NCI-H1048 (cell line): ENCODE measurements around the gene NSD2.
"Not testable (repeated sequence)": the region's sequence is repeated elsewhere in the genome, so short reads cannot be mapped to it uniquely, and the experiment has no call there.

Experiments
- DNase-seq: peaks from one replicate; lab custom pipeline; 2025; lab: John Stamatoyannopoulos, UW

The NSD2 gene

GRCh38 chr4:1985780-1986577 is 114.8 kb downstream of the NSD2 start:
- DNase-seq: no peak

GRCh38 chr4:1986578-1987210 is 115.5 kb downstream of the NSD2 start:
- no peak for DNase-seq

- no peak for DNase-seq
These were observed 116.1 kb downstream of the NSD2 start for GRCh38 chr4:1987296-1987695.

- no peak for DNase-seq
These were observed 116.6 kb downstream of the NSD2 start for GRCh38 chr4:1987721-1988326.

- no peak for DNase-seq
These were observed 117.1 kb downstream of the NSD2 start for GRCh38 chr4:1988327-1988724.

GRCh38 chr4:1989533-1990347 is 118.5 kb downstream of the NSD2 start:
- DNase-seq: no peak

DNA sequence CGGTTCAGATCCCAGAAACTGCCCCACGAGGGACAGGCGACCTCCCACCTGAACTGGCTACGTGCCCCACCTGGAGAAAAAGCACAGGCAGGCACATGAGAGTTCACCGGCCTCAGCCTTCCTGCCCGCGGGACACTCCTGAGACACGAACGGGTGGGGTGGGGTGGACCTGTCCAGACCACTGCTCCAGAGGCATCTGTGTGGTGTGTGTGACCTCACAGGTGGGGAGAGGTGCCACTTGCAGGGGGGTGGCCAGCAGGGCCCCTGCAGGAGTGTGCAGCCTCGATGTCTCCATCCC is 119.1 kb downstream of the NSD2 start:
- no peak for DNase-seq

GRCh38 chr4:1990676-1991075 is 119.5 kb downstream of the NSD2 start:
- no peak for DNase-seq

- no peak for DNase-seq
These were observed 119.9 kb downstream of the NSD2 start for GRCh38 chr4:1991087-1991486.

DNA sequence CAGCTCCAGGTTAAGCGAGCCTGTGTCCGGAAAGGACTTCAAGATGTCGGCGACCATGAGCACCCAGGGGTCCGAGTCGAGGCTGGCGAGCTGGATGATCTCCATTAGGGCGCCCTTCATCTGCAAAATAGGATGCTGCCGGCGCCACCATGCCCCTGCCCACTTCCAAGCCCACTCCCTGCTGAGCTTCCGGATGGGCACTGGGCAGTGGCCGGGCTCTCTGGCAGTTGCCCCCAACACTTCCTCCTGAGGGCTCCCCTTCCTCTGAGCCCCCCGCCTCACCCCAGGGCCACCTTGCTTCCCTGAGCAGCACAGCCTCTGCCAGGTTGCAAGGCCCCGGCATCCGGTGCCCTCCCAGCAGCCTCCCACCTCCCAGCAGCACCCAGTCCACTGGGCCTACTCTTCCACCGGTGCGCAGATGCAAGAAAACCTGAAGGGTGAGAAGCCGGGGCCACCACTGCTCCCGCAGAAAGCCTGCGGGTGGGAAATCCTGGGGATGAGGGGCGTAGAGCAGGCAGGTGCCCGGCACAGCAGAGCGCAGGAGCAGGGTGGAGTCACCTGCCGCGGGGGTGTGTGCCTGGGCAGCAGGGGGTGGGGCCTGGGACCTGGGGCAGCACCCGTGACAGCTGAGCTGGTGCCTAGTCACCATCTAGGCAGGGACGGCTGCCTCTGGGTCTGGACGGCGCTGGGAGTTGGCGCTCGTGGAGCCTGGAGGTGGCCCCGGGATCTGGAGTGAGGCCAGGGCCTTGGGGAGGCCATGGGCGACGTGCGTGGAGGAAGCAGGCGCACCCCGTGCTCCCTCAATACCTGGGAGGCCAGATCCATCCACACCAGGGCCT is 120.6 kb downstream of the NSD2 start:
- no peak for DNase-seq

DNA sequence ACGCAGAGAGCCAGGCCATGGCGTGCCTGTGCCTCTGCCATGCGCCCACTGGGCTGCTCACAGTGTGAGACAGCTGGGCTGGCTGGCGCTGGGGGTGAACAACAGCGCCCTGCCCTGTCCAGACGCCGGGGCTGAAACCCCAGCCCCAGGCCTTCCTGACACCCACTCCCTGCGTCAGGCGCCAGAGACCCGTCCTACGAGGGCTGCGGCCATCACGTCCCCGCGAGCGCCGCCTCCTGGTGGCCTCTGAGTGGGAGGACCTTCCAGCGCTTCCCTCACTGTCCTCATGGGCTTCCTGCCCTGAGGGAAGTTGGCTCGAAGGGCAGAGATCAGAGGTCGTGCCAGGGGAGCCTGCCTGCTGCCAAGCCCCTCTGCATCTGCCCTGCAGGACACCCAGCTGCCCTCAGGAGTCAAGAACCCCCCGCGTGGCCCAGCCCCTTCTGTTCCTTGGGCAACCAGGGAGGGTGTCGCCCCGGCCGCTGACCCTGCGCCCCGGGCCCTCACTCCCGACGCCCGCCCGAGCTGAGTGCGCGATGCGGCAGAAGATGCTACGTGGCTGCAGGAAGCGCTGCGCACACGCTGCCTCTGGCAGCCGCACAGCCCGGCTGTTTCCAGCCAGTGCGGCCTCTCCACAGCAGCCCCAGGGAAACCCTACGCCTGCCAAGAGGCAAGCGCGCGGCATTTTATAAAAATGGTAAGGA is 121.4 kb downstream of the NSD2 start:
- DNase-seq: no peak

DNA sequence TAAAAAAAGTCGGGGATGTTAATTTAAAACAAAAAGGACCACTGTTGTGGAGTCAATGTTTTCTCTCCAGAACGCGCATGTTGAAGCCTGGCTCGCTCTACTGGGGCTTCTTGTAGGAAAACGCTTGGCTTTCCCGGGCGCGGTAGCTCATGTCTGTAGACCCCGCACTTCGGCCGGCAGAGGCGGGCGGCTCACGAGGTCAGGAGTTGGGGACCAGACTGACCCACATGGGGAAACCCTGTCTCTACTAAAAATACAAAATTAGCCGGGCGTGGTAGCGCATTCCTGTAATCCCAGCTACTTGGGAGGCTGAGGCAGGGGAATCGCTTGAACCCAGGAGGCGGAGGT is 122.0 kb downstream of the NSD2 start:
- DNase-seq: no peak

- not testable (repeated sequence) for DNase-seq
These were observed 122.7 kb downstream of the NSD2 start for GRCh38 chr4:1993718-1994516.

DNA sequence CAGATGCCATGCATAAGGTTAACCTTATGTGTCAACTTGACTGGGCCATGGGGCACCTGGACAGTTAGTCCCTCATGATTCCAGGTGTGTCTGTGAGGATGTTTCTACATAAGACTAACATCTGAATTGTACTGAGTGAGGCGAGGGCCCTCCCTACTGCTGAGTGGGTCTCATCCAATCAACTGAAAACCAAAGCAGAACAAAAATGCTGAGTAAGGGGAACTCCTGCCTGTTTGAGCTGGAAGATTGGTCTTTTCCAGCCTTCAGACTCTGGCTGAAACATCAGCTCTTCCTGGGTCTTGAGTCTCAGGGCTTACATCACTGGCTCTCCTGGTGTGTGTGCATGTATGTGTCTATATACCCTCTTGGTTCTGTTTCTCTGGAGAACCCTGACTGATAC is 123.7 kb downstream of the NSD2 start:
- DNase-seq: no peak

DNA sequence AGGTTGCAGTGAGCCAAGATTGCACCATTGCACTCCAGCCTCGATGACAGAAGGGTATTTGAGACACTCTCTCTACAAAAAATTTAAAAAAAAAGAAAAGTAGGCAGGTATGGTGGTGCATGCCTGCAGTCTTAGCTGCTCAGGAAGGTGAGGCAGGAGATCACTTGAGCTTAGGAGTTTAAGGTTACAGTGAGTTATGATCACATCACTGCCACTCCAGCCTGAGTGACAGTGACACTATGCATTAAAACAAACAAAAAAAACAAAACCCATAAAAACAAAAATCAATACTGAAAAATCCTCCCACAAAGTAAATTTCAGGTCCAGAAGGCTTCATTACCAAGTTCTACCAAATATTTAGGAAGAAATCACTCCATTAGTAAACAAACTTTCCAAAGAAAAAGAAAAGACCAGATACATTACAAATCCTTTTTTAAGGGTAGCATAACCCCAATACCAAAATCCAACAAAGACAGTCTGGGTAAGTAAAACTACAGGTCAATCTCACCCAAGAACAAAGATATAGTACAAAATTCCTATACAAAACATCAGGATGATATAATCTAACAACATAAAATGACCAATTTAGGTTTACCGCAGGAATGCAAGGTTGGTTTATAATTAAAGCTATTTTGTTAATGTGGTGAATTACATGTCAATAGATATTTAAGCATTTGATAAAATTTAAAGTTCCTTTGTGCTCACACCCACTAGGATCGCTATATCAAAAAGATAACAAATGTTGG is 125.8 kb downstream of the NSD2 start:
- DNase-seq: no peak

DNA sequence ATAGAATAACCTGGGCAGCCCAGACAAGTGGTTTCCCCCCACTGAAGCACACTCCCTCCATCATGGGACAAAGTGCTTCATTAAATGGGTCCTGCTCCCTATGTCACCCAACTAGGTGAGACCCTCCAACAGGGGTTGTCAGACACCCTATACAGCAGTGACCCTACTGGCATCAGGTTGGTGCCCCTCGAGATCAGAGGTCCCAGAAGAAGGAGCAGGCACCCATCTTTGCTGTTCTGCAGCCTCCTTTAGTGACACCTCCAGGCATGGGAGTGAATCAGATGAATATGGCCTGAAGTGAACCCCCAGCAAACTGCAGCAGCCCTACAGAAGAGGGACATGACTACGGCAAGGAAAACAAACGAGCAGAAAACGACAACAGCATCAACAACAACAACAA is 126.5 kb downstream of the NSD2 start:
- no peak for DNase-seq

GRCh38 chr4:1998296-1998695 is 127.1 kb downstream of the NSD2 start:
- DNase-seq: no peak

GRCh38 chr4:1999308-1999707 is 128.1 kb downstream of the NSD2 start:
- not testable (repeated sequence) for DNase-seq

GRCh38 chr4:2003361-2003760 is 132.2 kb downstream of the NSD2 start:
- DNase-seq: not testable (repeated sequence)

DNA sequence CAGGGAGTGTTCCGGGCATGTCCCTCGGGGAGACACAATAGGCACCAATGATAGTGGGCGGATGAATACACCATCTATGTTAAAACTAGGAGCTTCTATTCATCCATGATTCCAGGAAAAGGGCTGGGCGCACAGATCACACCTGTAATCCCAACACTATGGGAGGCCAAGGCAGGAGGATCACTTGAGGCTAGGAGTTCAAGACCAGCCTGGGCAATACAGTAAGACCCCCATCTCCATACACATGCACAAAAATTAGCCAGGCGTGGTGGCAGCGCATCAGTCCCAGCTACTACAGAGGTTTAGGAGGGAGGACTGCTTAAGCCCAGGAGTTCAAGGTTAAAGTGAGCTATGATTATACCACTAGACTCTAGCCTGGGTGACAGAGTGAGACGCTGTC is 135.2 kb downstream of the NSD2 start:
- DNase-seq: no peak
